Measurements from ENCODE around the gene PLEK.

The PLEK gene

GRCh38 chr2:68426848-68427579, 61.9 kb downstream of the PLEK start:
- peaks cover 0 to 20% (median 0%) of the 10 kb centered on the region in 4 donors for H3K4me1 ChIP-seq
- no peak overlapping the region for H3K4me3 ChIP-seq
- intact Hi-C loops (cut with DNase I; ENCODE audit: low total_unique reads), result no loop called here
- no peak for TF ChIP-seq CTCF (IDR thresholded peaks at IDR 0.05)
- H3K27me3 ChIP-seq, result no peaks in the 10 kb centered on the region
- no peak for DNase-seq
- H3K27ac ChIP-seq, result no peak overlapping the region
- H3K36me3 ChIP-seq, result no peaks in the 10 kb centered on the region
- no peaks in the 10 kb centered on the region for H3K9me3 ChIP-seq

- Histone ChIP-seq H3K36me3 (no peaks in the 10 kb centered on the region), H3K27ac (no peak overlapping the region), H3K27me3 (no peaks in the 10 kb centered on the region), H3K4me3 (no peak overlapping the region), H3K9me3 (no peaks in the 10 kb centered on the region), H3K4me1 (peaks cover 0 to 21% (median under 1%) of the 10 kb centered on the region in 4 donors)
- DNase-seq, result no peak
- TF ChIP-seq CTCF (IDR thresholded peaks at IDR 0.05), result no peak
- intact Hi-C loops (cut with DNase I; ENCODE audit: low total_unique reads), result no loop called here
Observed at GRCh38 chr2:68428126-68428525, 63.0 kb downstream of the PLEK start.

DNA sequence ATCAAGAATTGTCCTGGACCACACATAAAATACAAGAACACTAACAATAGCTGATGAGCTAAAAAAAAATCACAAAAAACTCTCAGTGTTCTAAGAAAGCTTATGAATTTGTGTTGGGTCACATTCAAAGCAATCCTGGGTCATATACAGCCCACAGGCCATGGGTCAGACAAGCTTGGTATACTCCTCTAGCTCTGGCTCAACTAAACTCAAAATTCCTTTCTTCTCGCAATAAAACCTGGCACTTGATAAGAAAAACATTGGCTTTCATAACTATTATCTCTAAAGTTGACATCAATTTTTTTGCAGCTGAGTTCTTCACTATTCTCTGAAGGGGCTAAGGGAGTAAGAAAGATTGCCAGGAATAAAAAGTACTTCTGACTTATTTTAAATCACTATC, 63.7 kb downstream of the PLEK start:
- H3K9me3 ChIP-seq, result no peaks in the 10 kb centered on the region
- no peaks in the 10 kb centered on the region for H3K27me3 ChIP-seq
- no peaks in the 10 kb centered on the region for H3K36me3 ChIP-seq
- no peak for TF ChIP-seq CTCF (IDR thresholded peaks at IDR 0.05)
- intact Hi-C loops (cut with DNase I; ENCODE audit: low total_unique reads), result no loop called here
- no peak overlapping the region for H3K4me3 ChIP-seq
- peaks cover 0 to 21% (median 2%) of the 10 kb centered on the region in 4 donors for H3K4me1 ChIP-seq
- DNase-seq, result no peak
- no peak overlapping the region for H3K27ac ChIP-seq

DNA sequence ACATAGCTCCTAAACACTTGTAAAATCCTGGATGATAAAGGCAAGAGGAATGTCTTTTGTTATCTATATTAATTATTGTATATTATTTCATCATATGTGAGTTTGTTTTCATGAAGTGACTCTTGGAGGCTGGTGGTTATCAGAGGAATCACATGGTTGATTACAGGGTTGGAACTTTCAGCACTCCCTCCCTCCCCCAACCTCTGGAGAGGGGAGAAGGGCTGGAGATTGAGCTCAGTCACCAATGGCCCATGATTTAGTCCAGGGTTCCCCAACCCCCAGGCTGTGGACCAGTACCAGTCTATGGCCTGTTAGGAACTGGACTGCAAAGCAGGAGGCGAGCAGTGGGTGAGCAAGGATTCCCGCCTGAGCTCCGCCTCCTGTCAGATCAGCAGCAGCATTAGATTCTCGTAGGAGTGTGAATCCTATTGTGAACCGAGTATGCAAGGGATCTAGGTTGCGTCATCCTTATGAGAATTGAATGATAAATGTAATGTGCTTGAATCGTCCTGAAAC, 64.3 kb downstream of the PLEK start:
- no peak for TF ChIP-seq CTCF (IDR thresholded peaks at IDR 0.05)
- Histone ChIP-seq H3K9me3 (no peaks in the 10 kb centered on the region), H3K4me3 (no peak overlapping the region), H3K4me1 (peaks cover 0 to 21% (median 2%) of the 10 kb centered on the region in 4 donors), H3K27ac (no peak overlapping the region), H3K27me3 (no peaks in the 10 kb centered on the region), H3K36me3 (no peaks in the 10 kb centered on the region)
- DNase-seq, result no peak
- intact Hi-C loops (cut with DNase I; ENCODE audit: low total_unique reads), result no loop called here

- no peak for DNase-seq
- intact Hi-C loops (cut with DNase I; ENCODE audit: low total_unique reads), result no loop called here
- Histone ChIP-seq H3K27ac (no peak overlapping the region), H3K27me3 (no peaks in the 10 kb centered on the region), H3K4me3 (no peak overlapping the region), H3K9me3 (no peaks in the 10 kb centered on the region), H3K4me1 (peaks cover 0 to 40% (median 11%) of the 10 kb centered on the region in 4 donors), H3K36me3 (no peaks in the 10 kb centered on the region)
- no peak for TF ChIP-seq CTCF (IDR thresholded peaks at IDR 0.05)
Observed at GRCh38 chr2:68431316-68431972, 66.4 kb downstream of the PLEK start.
